GM23338 (cell line): ENCODE measurements around the gene DTYMK. TPM values are rescaled to one million over a fixed set of nuclear protein-coding genes. Genes with fewer than 3 reads are reported as not detected.
A peak's percentile ranks its signal among the peaks of the same experiment; 100 is the strongest.

Experiments
- ATAC-seq: fragments of 200-7000 bp; cut with Tn5 transposase; 3 replicates; pipeline ENCODE4 v1.9.1; 2020
- DNase-seq: peaks from one replicate; pipeline ENCODE4 v3.0.0-alpha.2; 2015; ENCODE audit warnings: low spot score
- H2AFZ ChIP-seq: fragments of 200-600 bp; sonication (generic); 2 replicates; pipeline ENCODE4 v1.8.0; 2016; ENCODE audit warnings: antibody characterized with exemption, mild to moderate bottlenecking, moderate library complexity
- H3F3A ChIP-seq: fragments of 200-600 bp; sonication (generic); replicated peaks from 2 replicates; pipeline ENCODE4 v1.8.0; 2017; ENCODE audit warnings: antibody characterized with exemption, mixed run types, low read depth
- H3K27ac ChIP-seq: fragments of 200-600 bp; sonication (generic); 2 replicates; pipeline ENCODE4 v1.6.1; 2016; ENCODE audit warnings: low read depth
- H3K27me3 ChIP-seq: fragments of 200-600 bp; sonication (generic); 2 replicates; pipeline ENCODE4 v1.8.0; 2016; ENCODE audit warnings: mild to moderate bottlenecking, mixed run types, moderate library complexity; ENCODE audit not compliant: insufficient read depth
- H3K36me3 ChIP-seq: fragments of 200-600 bp; sonication (generic); 2 replicates; pipeline ENCODE4 v1.8.0; 2016; ENCODE audit warnings: mild to moderate bottlenecking; ENCODE audit not compliant: insufficient read depth
- H3K4me1 ChIP-seq: fragments of 200-600 bp; sonication (generic); 2 replicates; pipeline ENCODE4 v1.8.0; 2016; ENCODE audit warnings: mild to moderate bottlenecking, moderate library complexity; ENCODE audit not compliant: insufficient read depth
- H3K4me2 ChIP-seq: fragments of 200-600 bp; sonication (generic); 2 replicates; pipeline ENCODE4 v1.7.1; 2017; ENCODE audit warnings: mixed run types
- H3K4me3 ChIP-seq: fragments of 200-600 bp; sonication (generic); 2 replicates; pipeline ENCODE4 v1.6.1; 2016; ENCODE audit warnings: mixed run types
- H3K79me2 ChIP-seq: fragments of 200-600 bp; sonication (generic); replicated peaks from 2 replicates; pipeline ENCODE4 v1.8.0; 2017; ENCODE audit warnings: mild to moderate bottlenecking; ENCODE audit not compliant: insufficient read depth
- H3K9me2 ChIP-seq: fragments of 200-600 bp; sonication (generic); 2 replicates; pipeline ENCODE4 v1.8.0; 2017; ENCODE audit not compliant: insufficient read depth
- H4K20me1 ChIP-seq: fragments of 200-600 bp; sonication (generic); replicated peaks from 2 replicates; pipeline ENCODE4 v1.8.0; 2017; ENCODE audit warnings: mild to moderate bottlenecking; ENCODE audit not compliant: insufficient read depth
- H3K27ac Mint-ChIP-seq: 2 replicates; pipeline ENCODE4 v1.8.0; 2020; ENCODE audit warnings: inconsistent platforms, mild to moderate bottlenecking, moderate library complexity, mixed read lengths
- H3K27me3 Mint-ChIP-seq: 3 replicates; pipeline ENCODE4 v1.8.0; 2022; ENCODE audit warnings: low read depth, mild to moderate bottlenecking, moderate library complexity, mixed read lengths, inconsistent platforms; ENCODE audit not compliant: insufficient read depth, poor library complexity
- H3K36me3 Mint-ChIP-seq: 3 replicates; pipeline ENCODE4 v1.8.0; 2021; ENCODE audit warnings: low read depth, mild to moderate bottlenecking, inconsistent platforms, moderate library complexity, mixed read lengths
- H3K4me1 Mint-ChIP-seq: 3 replicates; pipeline ENCODE4 v1.8.0; 2020; ENCODE audit warnings: mild to moderate bottlenecking, inconsistent platforms, mixed read lengths
- H3K4me3 Mint-ChIP-seq: 3 replicates; pipeline ENCODE4 v1.8.0; 2021; ENCODE audit warnings: moderate library complexity, mild to moderate bottlenecking, inconsistent platforms, mixed read lengths
- H3K9me3 Mint-ChIP-seq: 3 replicates; pipeline ENCODE4 v1.8.0; 2020; ENCODE audit warnings: moderate library complexity, mild to moderate bottlenecking, inconsistent platforms, mixed read lengths
- CREB1 ChIP-seq: fragments of 250-450 bp; sonication (Bioruptor Pico); IDR thresholded peaks from 2 replicates; pipeline ENCODE4 v1.5.0; 2020; ENCODE audit warnings: low read depth, mild to moderate bottlenecking, moderate library complexity
- EZH2 ChIP-seq: fragments of 200-600 bp; sonication (generic); IDR thresholded peaks from one replicate; pipeline ENCODE4 v1.8.0; 2017; ENCODE audit warnings: antibody characterized with exemption, mild to moderate bottlenecking, low read depth; ENCODE audit not compliant: unreplicated experiment
- EZH2phosphoT487 ChIP-seq: fragments of 200-600 bp; sonication (generic); IDR thresholded peaks from one replicate; pipeline ENCODE4 v1.8.1; 2018; ENCODE audit warnings: antibody characterized with exemption; ENCODE audit not compliant: unreplicated experiment
- JUNB ChIP-seq: IDR thresholded peaks from one replicate; pipeline ENCODE4 v1.6.1; 2016; ENCODE audit warnings: antibody characterized with exemption; ENCODE audit not compliant: unreplicated experiment
- NANOG ChIP-seq: IDR thresholded peaks from 2 replicates; pipeline ENCODE4 v1.6.1; 2016; ENCODE audit warnings: antibody characterized with exemption, borderline replicate concordance
- POLR2AphosphoS5 ChIP-seq: IDR thresholded peaks from 2 replicates; pipeline ENCODE4 v1.6.1; 2016; ENCODE audit warnings: antibody characterized with exemption, low read depth
- STAT1 ChIP-seq: IDR thresholded peaks from one replicate; pipeline ENCODE4 v1.6.1; 2016; ENCODE audit warnings: antibody characterized with exemption; ENCODE audit not compliant: unreplicated experiment
- ZNF114 ChIP-seq: fragments of 250-450 bp; sonication (Bioruptor Pico); IDR thresholded peaks from 2 replicates; pipeline ENCODE4 v1.5.0; 2020; ENCODE audit warnings: mild to moderate bottlenecking, moderate library complexity
- ZNF331 ChIP-seq: fragments of 250-450 bp; sonication (Bioruptor Pico); IDR thresholded peaks from 2 replicates; pipeline ENCODE4 v1.5.0; 2020; ENCODE audit warnings: low read depth, mild to moderate bottlenecking, moderate library complexity
- ZNF462 ChIP-seq: fragments of 250-450 bp; sonication (Bioruptor Pico); IDR thresholded peaks from 2 replicates; pipeline ENCODE4 v1.5.0; 2020; ENCODE audit warnings: mild to moderate bottlenecking, moderate library complexity
- polyA plus RNA-seq: library from polyadenylated mRNA; unstranded; fragments of >200 nt; fragmentation: Nextera tagmentation; extraction: Ambion mirVana; gene quantifications from 2 replicates; pipeline ENCODE4 v1.2.1, GENCODE V29; 2016
- total RNA-seq: library from RNA; depleted of rRNA; stranded (reverse); fragments of >200 nt; shearing (Covaris generic); gene quantifications from 2 replicates; pipeline ENCODE4 v1.2.3, GENCODE V29; 2014
- TF ChIP-seq, protein P1 (sequence below): IDR thresholded peaks from 2 replicates; pipeline ENCODE4 v1.6.1; 2016; ENCODE audit warnings: antibody characterized with exemption
- TF ChIP-seq, protein P2 (sequence below): IDR thresholded peaks from one replicate; pipeline ENCODE4 v1.6.1; 2018; ENCODE audit warnings: antibody characterized with exemption; ENCODE audit not compliant: unreplicated experiment

The DTYMK gene
- total and polyA plus RNA-seq, 2 experiments from 2014 or later, result 55.4 to 65.4 TPM

DNA sequence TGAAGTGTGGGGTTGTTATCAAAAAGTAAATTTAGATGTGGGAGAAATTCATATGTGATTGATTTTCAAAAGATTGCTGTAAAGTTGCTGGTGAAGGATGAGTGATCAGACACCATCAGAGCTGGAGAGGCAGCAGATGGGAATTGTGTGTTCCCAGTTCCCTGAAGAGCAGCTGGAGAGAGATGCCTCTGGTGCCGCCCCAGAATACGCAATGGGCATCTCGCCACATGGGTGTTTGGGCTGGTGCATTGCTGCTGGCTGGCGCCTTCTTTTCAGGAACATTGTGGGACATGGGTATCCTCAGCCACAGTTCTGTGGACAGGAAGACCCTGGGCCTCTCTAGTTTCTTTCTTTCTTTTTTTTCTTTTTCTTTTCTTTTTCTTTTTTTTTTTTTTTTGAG lies 37.2 kb downstream of the DTYMK start:
- H3K9me2 ChIP-seq, result no peaks in the 10 kb centered on the region
- peaks cover 84% of the 10 kb centered on the region for H3K79me2 ChIP-seq
- no peak for DNase-seq
- no peaks in the 10 kb centered on the region for H3K9me3 Mint-ChIP-seq
- peaks cover 32% of the 10 kb centered on the region for H3K36me3 Mint-ChIP-seq
- ATAC-seq, result no peak
- peaks cover 55% of the 10 kb centered on the region for H4K20me1 ChIP-seq
- H3K36me3 ChIP-seq, result peaks cover 3% of the 10 kb centered on the region
- H3K27ac ChIP-seq, result no peak overlapping the region
- no peak overlapping the region for H2AFZ ChIP-seq
- no peaks in the 10 kb centered on the region for H3F3A ChIP-seq
- H3K27me3 Mint-ChIP-seq, result peaks cover 5% of the 10 kb centered on the region
- TF ChIP-seq EZH2phosphoT487, result no peak
- TF ChIP-seq, protein P1, sequence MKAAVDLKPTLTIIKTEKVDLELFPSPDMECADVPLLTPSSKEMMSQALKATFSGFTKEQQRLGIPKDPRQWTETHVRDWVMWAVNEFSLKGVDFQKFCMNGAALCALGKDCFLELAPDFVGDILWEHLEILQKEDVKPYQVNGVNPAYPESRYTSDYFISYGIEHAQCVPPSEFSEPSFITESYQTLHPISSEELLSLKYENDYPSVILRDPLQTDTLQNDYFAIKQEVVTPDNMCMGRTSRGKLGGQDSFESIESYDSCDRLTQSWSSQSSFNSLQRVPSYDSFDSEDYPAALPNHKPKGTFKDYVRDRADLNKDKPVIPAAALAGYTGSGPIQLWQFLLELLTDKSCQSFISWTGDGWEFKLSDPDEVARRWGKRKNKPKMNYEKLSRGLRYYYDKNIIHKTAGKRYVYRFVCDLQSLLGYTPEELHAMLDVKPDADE, result no peak
- TF ChIP-seq ZNF331 (CRISPR knock-in tag), result no peak
- no peak for TF ChIP-seq POLR2AphosphoS5
- no peak overlapping the region; the same call in 2 of the 3 replicates for H3K4me3 Mint-ChIP-seq
- no peak overlapping the region for H3K4me2 ChIP-seq
- H3K4me1 ChIP-seq, result peaks cover 19% of the 10 kb centered on the region
- H3K4me1 Mint-ChIP-seq, result peaks cover 26% of the 10 kb centered on the region
- H3K27me3 ChIP-seq, result no peaks in the 10 kb centered on the region
- H3K27ac Mint-ChIP-seq, result no peak overlapping the region
- H3K4me3 ChIP-seq, result no peak overlapping the region

GRCh38 chr2:241648453-241648852 lies 38.2 kb downstream of the DTYMK start:
- Histone ChIP-seq H3K27me3 (no peaks in the 10 kb centered on the region), H3K79me2 (peaks cover 93% of the 10 kb centered on the region), H4K20me1 (peaks cover 60% of the 10 kb centered on the region), H3K4me3 (no peak overlapping the region), H2AFZ (no peak overlapping the region), H3K27ac (no peak overlapping the region), H3K36me3 (no peaks in the 10 kb centered on the region; the same call in 1 of the 2 replicates), H3K4me1 (peaks cover 19% of the 10 kb centered on the region), H3F3A (no peaks in the 10 kb centered on the region), H3K4me2 (no peak overlapping the region), H3K9me2 (no peaks in the 10 kb centered on the region)
- Mint-ChIP-seq H3K36me3 (peaks cover 30% of the 10 kb centered on the region), H3K27me3 (peaks cover 8% of the 10 kb centered on the region), H3K4me3 (no peak overlapping the region), H3K27ac (peak overlapping the region; percentile 64), H3K4me1 (peaks cover 26% of the 10 kb centered on the region), H3K9me3 (no peaks in the 10 kb centered on the region)
- peak; percentile 27; the same call in 2 of the 3 replicates for ATAC-seq
- DNase-seq, result no peak
- no peak for TF ChIP-seq JUNB
- no peak for TF ChIP-seq STAT1
- TF ChIP-seq POLR2AphosphoS5, result no peak
- TF ChIP-seq ZNF462, result no peak
- TF ChIP-seq CREB1 (CRISPR knock-in tag), result no peak
- TF ChIP-seq NANOG, result no peak
- TF ChIP-seq, protein P2, sequence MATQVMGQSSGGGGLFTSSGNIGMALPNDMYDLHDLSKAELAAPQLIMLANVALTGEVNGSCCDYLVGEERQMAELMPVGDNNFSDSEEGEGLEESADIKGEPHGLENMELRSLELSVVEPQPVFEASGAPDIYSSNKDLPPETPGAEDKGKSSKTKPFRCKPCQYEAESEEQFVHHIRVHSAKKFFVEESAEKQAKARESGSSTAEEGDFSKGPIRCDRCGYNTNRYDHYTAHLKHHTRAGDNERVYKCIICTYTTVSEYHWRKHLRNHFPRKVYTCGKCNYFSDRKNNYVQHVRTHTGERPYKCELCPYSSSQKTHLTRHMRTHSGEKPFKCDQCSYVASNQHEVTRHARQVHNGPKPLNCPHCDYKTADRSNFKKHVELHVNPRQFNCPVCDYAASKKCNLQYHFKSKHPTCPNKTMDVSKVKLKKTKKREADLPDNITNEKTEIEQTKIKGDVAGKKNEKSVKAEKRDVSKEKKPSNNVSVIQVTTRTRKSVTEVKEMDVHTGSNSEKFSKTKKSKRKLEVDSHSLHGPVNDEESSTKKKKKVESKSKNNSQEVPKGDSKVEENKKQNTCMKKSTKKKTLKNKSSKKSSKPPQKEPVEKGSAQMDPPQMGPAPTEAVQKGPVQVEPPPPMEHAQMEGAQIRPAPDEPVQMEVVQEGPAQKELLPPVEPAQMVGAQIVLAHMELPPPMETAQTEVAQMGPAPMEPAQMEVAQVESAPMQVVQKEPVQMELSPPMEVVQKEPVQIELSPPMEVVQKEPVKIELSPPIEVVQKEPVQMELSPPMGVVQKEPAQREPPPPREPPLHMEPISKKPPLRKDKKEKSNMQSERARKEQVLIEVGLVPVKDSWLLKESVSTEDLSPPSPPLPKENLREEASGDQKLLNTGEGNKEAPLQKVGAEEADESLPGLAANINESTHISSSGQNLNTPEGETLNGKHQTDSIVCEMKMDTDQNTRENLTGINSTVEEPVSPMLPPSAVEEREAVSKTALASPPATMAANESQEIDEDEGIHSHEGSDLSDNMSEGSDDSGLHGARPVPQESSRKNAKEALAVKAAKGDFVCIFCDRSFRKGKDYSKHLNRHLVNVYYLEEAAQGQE, result no peak
- TF ChIP-seq EZH2, result no peak
- no peak for TF ChIP-seq ZNF331 (CRISPR knock-in tag)
- TF ChIP-seq ZNF114 (CRISPR knock-in tag), result no peak
- no peak for TF ChIP-seq EZH2phosphoT487
